ENCODE measurements around the gene ITGB3. TPM values are rescaled to one million over a fixed set of nuclear protein-coding genes. Genes with fewer than 3 reads are reported as not detected.
A peak's percentile ranks its signal among the peaks of the same experiment; 100 is the strongest.

ITGB3 gene
- total RNA-seq, 4 donors from 2014 or later = 48.6 to 61.5 (median 54.9) TPM

- Histone ChIP-seq H3K4me3 (no peak overlapping the region), H3K36me3 (no peaks in the 10 kb centered on the region), H3K27ac (replicated peaks in 1 of 4) (no peak overlapping the region), H3K27me3 (no peaks in the 10 kb centered on the region), H3K4me1 (peaks cover 25 to 28% (median 26%) of the 10 kb centered on the region in 4 donors), H3K9me3 (no peaks in the 10 kb centered on the region)
- 86% methylated on average over 8 of the region's 8 CpGs for WGBS
- no peak for TF ChIP-seq POLR2A (IDR thresholded peaks at IDR 0.05; ENCODE audit: low read depth)
- no peak for TF ChIP-seq EP300 (IDR thresholded peaks at IDR 0.05)
- no peak for TF ChIP-seq CTCF (IDR thresholded peaks at IDR 0.05)
- TF ChIP-seq POLR2AphosphoS5 (IDR thresholded peaks at IDR 0.05) = no peak
- intact Hi-C loops (cut with DNase I) = no loop called here
- peak; percentile 42 for DNase-seq (ENCODE audit: extremely low spot score)
These were observed 46.2 kb upstream of the ITGB3 start for GRCh38 chr17:47207143-47208067.

- Histone ChIP-seq H3K27me3 (no peaks in the 10 kb centered on the region), H3K4me1 (peaks cover 22 to 25% (median 23%) of the 10 kb centered on the region in 4 donors), H3K27ac (replicated peaks in 1 of 4) (no peak within 1 kb of the TSS), H3K9me3 (no peaks in the 10 kb centered on the region), H3K36me3 (no peaks in the 10 kb centered on the region), H3K4me3 (no peak within 1 kb of the TSS)
- DNase-seq (ENCODE audit: extremely low spot score) = no peak
- no peak for TF ChIP-seq POLR2A (IDR thresholded peaks at IDR 0.05; ENCODE audit: low read depth)
- TF ChIP-seq POLR2AphosphoS5 (IDR thresholded peaks at IDR 0.05) = no peak
- TF ChIP-seq EP300 (IDR thresholded peaks at IDR 0.05) = no peak
- no peak for TF ChIP-seq CTCF (IDR thresholded peaks at IDR 0.05)
- intact Hi-C loops (cut with DNase I) = no loop called here
- 67% methylated on average over 2 of the region's 6 CpGs for WGBS
These were observed 44.7 kb upstream of the ITGB3 start, which contains the start of gene MYL4 for GRCh38 chr17:47208744-47209488. TSS of gene MYL4 (plus strand) at chr17:47209348. CDS start at chr17:47209423, 75 bp downstream.

GRCh38 chr17:47209499-47209898 lies 44.1 kb upstream of the ITGB3 start:
- no peak overlapping the region for H3K27ac ChIP-seq (replicated peaks in 1 of 4)
- peaks cover 16 to 19% (median 17%) of the 10 kb centered on the region in 4 donors for H3K4me1 ChIP-seq
- 100% methylated on average over 3 of the region's 3 CpGs for WGBS
- H3K27me3 ChIP-seq = no peaks in the 10 kb centered on the region
- TF ChIP-seq POLR2AphosphoS5 (IDR thresholded peaks at IDR 0.05) (no peak), POLR2A (IDR thresholded peaks at IDR 0.05; ENCODE audit: low read depth) (no peak), EP300 (IDR thresholded peaks at IDR 0.05) (no peak), CTCF (IDR thresholded peaks at IDR 0.05) (no peak)
- H3K4me3 ChIP-seq = no peak overlapping the region
- H3K36me3 ChIP-seq = no peaks in the 10 kb centered on the region
- H3K9me3 ChIP-seq = no peaks in the 10 kb centered on the region
- intact Hi-C loops (cut with DNase I) = no loop called here
- DNase-seq (ENCODE audit: extremely low spot score) = no peak

GRCh38 chr17:47210105-47210504 lies 43.5 kb upstream of the ITGB3 start:
- H3K27ac ChIP-seq (replicated peaks in 1 of 4) = no peak overlapping the region
- WGBS = 48% methylated on average over 3 of the region's 3 CpGs
- intact Hi-C loops (cut with DNase I) = no loop called here
- H3K4me1 ChIP-seq = peaks cover 10 to 13% (median 11%) of the 10 kb centered on the region in 4 donors
- H3K27me3 ChIP-seq = no peaks in the 10 kb centered on the region
- TF ChIP-seq EP300 (IDR thresholded peaks at IDR 0.05) (no peak), POLR2AphosphoS5 (IDR thresholded peaks at IDR 0.05) (no peak), POLR2A (IDR thresholded peaks at IDR 0.05; ENCODE audit: low read depth) (no peak), CTCF (IDR thresholded peaks at IDR 0.05) (no peak)
- no peaks in the 10 kb centered on the region for H3K9me3 ChIP-seq
- H3K4me3 ChIP-seq = no peak overlapping the region
- H3K36me3 ChIP-seq = no peaks in the 10 kb centered on the region
- no peak for DNase-seq (ENCODE audit: extremely low spot score)

Data from esophagus muscularis mucosa (tissue), 4 donors.